Measurements from ENCODE around the gene HOXA9.

Gene HOXA9

DNA sequence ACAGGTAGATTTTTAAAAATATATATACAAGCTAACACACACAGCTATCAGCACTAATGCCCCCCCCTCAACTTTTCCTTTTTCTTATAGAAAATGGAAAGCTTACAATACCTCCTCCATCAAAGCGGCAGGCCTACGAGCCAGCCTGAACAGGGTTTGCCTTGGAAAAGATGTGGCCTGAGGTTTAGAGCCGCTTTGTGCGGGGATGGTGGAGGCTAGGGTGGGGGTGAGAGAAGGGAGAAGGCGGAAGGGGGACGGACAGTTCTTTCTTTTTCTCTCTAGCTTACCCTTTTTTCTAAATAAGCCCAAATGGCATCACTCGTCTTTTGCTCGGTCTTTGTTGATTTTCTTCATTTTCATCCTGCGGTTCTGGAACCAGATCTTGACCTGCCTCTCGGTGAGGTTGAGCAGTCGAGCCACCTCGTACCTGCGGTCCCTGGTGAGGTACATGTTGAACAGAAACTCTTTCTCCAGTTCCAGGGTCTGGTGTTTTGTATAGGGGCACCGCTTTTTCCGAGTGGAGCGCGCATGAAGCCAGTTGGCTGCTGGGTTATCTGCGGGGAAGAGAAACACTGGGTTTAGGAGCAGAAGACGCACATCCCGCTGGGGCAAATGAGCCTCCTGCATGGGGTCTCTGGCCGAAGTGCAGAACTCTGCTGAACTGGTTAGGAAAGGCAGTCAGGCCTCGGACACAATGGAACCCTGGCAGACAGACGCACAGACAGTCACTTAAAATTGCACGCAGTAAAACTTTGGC lies 1.9 kb downstream of the HOXA9 start:
- no peak for DNase-seq

DNA sequence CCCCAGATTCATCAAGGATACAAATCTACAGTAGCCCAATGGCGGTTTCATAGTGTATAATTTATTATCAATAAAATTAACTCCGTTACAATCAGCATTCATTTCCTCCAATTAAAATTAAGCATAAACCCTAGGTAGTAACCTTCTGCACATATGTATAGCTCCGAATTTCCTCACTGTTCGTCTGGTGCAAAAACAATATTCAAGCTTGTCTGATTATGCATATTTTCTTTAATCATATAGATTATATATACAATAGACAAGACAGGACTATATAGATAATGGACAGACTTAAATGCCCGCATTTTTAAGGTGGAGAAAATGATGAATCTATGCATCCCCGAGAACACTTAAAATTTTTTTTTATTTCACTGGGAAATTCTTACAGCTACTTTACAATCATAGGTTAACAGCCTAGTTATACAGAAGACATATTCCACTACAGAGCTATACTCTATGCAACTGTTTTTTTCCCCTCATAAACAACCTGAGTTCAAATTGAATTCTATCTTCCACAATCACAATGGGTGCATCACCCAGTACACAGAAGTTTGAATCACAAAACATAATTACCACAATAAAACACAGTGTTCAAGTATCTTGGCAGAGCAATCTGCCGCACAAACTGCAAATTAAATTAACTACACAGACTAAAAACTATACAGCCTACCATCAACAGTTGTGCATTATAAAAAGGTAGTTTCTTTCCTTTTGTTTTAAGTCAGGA lies 2.6 kb downstream of the HOXA9 start:
- no peak for DNase-seq

DNA sequence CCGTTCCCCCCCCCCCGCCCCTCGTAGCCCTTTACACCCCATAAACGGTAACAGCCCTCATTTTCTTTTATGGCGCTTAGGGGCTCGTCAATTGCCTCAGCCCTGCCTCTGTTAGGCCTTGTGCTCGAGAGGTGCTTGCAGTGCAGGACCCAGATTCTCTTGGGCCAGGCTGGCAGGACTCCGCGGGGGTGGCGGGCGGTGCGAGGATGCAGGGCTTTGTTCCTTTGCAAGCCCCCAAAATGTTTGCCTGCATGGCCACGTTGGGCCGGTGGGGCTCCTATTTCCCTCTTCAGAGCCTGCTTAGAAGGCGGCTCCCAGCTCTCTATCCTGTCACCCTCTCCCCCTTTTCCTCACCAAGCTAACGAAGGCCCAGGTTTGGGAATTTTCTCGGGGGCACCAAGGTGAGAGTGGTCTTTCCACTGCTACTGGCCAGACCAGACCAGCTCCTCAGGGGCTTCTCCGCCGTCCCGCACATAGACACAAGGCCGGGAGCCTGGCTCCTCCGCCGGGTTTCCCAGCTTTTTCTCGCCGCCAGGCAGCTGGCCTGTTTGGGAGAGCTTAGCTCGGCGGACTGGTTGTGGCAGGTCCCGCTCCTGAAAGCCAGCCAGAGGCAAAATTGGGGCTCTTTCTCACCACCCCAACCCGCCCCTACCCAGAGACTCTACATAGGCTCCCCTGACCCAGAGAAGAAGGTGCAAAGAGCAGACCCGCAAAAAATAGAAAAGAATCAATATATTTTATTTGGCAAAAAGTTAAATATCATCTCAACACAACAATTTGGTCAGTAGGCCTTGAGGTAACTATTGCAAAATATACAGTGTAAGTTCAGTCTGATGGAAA lies 3.4 kb downstream of the HOXA9 start:
- no peak for DNase-seq

- DNase-seq, result peak; percentile 61
Observed at GRCh38 chr7:27161214-27161720, 4.1 kb downstream of the HOXA9 start.

DNA sequence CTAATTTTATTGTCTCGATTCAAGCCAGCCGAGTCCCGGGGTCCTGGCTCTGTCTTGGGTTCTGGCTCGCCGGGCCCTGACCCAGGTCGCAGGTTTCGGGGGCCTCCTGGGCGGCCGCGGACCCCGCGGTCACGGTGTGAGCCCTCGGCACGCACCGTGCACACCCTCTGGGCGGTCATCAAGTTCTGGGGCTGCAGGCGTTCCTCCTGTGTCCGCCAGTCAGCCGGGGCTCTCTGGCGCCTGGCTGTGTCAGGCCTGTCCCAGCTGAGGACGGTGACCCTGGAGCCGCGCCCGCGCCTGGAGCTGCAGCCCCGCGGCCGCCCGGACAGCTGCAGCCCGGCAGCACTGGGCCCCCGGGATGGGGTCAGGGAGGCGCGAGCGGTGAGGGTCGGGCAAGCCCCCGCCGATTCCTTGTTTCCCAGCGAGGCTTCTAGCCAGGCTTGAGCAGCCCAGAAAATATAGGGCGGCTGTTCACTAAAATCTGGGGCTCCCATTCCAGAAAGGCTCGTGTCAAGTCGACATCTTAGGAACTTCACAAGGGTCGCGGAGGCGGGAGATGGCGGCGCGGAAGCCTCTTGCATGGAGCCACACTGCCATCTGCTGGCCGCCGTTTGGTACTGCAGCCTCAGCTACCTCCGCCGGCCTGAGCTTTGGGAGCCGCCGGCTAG lies 4.7 kb downstream of the HOXA9 start:
- peak; percentile 72 for DNase-seq

GRCh38 chr7:27160145-27160545 lies 5.2 kb downstream of the HOXA9 start:
- DNase-seq, result no peak

- DNase-seq, result no peak
Observed at GRCh38 chr7:27159266-27160144, 5.8 kb downstream of the HOXA9 start.

- DNase-seq, result no peak
Observed at GRCh38 chr7:27158436-27159265, 6.7 kb downstream of the HOXA9 start.

- no peak for DNase-seq
Observed at GRCh38 chr7:27157702-27158431, 7.5 kb downstream of the HOXA9 start.

GRCh38 chr7:27156916-27157701 lies 8.2 kb downstream of the HOXA9 start:
- no peak for DNase-seq

- no peak for DNase-seq
Observed at GRCh38 chr7:27156508-27156898, 8.8 kb downstream of the HOXA9 start, which contains the start of gene HOXA7. HOXA7 (minus strand) TSS chr7:27156675; CDS start chr7:27156545, 130 bp downstream.

DNA sequence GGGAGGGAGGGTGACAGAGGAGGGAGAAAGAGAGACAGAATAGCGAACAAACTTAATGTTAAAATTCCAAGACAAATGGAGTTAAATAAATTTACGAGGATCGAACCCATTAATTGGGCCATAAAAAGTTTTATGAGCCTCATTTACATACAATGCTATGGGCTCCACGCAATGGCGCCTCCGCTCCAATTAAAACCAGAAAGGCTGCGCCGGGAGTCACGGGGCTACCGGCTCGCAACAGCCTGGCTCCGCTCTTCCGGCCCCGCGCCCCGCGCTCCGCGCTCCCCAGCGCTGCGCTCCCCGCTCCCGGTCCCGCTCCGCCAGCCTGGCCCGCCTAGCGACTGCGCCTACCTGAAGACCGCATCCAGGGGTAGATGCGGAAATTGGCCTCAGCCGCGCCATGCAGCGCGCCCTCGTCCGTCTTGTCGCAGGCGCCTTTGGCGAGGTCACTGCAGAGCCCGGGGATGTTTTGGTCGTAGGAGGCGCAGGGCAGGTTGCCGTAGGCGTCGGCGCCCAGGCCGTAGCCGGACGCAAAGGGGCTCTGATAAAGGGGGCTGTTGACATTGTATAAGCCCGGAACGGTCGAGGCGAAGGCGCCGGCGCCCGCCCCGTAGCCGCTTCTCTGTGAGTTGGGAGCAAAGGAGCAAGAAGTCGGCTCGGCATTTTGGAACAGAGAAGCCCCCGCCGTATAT lies 9.4 kb downstream of the HOXA9 start:
- DNase-seq, result no peak

DNA sequence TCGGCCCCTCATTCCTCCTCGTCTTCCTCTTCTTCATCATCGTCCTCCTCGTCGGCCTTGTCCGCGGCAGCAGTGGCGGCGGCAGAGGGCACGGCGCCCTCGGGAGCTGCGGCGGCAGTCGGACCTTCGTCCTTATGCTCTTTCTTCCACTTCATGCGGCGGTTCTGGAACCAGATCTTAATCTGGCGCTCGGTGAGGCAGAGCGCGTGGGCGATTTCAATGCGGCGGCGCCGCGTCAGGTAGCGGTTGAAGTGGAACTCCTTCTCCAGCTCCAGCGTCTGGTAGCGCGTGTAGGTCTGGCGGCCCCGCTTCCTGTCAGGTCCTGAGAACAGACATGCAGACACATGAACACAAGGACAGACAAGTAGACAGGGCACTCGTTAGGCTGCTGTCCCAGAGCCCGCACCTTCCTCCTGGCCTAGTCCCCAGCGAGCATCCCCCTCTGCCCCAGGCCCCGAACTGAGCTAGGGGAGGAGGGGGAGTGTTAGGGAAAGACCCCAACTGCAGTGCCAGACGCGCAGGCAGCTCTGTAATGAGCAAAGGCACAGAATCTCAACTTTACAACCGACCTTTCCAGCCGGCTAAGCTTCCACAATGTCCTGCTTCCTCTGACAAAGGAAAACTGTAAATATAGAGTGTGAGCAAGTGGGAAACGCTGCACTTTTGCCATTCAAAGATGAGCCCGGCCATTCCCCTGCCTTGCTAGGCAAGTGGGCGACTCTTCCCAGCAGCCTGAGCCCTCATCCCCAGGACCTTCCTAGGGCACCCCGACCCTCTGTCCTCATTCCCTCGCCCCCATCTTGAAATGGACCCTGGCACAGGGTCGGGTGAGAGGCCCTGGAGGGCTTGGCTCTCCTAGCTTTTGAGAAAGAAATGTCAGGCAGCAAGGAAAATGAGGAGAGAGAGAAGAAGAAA lies 10.2 kb downstream of the HOXA9 start:
- no peak for DNase-seq

DNA sequence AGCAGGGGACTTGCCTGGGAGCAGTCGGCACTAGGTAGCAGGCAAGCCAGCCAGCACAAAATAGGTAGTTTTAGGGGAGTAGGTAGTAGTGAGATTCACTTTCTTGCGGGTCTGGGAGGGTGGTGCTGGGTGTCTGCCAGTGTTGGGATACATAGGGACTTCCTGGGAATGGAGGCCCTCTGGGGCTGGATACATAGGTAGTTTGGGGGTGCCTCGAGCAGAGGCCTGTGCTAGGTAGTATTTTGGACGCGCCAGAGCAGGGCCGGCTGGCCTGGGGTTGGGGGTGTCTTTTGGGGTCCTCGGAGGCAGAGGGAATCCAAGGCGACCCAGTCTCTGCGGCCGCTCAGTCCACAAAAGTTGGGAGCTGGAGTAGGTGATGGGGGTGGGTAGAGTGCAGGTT lies 11.0 kb downstream of the HOXA9 start:
- DNase-seq, result no peak

DNA sequence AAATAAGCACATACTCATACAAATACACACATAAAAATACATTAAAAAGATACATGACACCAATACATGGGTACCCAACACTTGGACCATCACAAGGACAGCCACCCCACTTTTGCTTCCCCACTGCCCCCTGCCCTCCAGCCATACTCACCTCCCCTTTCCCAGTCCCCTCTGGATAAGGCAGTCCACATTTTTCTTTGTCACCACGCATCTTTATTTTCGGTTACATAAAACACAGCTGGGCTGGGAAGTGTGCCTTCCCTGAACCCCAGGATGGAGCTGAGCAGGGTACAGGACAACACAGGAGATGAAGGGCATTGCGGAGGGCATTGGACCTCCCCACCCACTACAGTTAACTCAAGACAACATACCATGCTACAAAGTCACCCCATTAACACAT lies 11.8 kb downstream of the HOXA9 start:
- DNase-seq, result no peak

DNA sequence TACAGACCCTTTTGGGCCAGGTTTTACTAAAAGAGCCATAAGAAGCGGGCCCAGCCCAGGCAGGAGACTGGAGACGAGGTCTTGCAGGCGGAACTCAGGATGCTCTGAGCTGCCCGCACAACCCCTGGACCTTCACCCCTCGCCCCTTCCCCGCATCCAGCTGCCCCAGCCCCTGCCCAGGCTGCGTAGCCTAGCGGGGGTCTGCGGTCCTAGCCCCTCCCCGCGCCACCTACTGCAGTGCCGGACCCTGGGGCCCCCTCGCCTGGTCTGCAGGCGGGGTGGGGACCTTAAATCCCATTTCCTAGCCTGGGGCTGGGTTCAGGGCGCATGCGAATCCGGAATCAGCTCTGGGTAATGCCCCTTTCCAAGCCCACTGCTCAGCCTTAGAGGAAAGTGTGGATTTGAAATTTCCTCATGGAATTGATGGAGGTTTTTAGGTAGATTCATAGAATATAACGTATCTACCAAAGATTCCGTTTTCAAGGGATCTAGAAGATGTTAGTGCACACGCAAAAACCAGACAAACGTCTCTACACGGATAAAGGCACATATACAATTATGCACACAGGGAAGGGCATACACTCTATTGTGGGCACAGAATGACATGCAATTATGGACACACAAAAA lies 12.4 kb downstream of the HOXA9 start:
- DNase-seq, result no peak
